ENCODE results near the gene MGAT4B. TPM values are rescaled to one million over a fixed set of nuclear protein-coding genes. Genes with fewer than 3 reads are reported as not detected.

The MGAT4B gene
- total RNA-seq, 1 experiment from 2014 or later = 217 TPM

DNA sequence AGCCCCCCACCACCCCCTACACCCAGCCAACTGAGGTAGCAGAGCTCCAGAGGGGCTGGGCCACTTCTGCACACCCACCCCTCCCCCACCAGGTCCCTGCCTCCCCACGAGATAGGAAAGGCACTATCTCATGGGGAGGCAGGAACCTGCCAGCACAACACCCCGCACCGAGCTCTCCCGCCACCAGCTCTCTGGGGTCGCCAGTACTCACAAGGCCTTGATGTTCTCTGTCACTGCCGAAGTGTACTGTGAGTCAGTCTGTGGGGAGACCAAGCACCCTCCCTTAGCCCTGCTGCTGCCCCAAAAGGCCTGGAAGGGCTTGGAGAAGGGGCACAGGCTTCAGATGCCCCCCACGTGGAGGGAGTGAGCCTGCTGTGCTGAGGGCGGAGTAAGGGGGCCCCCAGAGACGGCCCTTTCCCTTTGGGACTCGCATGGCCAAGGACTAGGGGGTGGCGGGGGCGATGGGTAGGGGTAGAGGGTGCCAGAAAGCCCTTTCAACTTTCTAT is 5.9 kb downstream of the MGAT4B start:
- POLR2A ChIA-PET = no interaction called here
- CTCF ChIA-PET = no interaction called here

GRCh38 chr5:179800071-179800695 is 6.5 kb downstream of the MGAT4B start:
- CTCF ChIA-PET = no interaction called here
- peaks cover 20% of the 10 kb centered on the region for H3K4me1 Mint-ChIP-seq (ENCODE audit: low read depth, unreplicated experiment)

More for the DNA sequence above, 5.9 kb downstream of the MGAT4B start:
- Mint-ChIP-seq H3K9me3 (ENCODE audit: unreplicated experiment) (no peaks in the 10 kb centered on the region), H3K4me1 (ENCODE audit: low read depth, unreplicated experiment) (peaks cover 20% of the 10 kb centered on the region), H3K4me3 (ENCODE audit: unreplicated experiment) (no peak overlapping the region), H3K36me3 (ENCODE audit: insufficient read depth, unreplicated experiment) (peaks cover 81% of the 10 kb centered on the region), H3K27me3 (ENCODE audit: insufficient read depth, unreplicated experiment) (no peaks in the 10 kb centered on the region), H3K27ac (ENCODE audit: unreplicated experiment) (no peak overlapping the region)
- H3K9me3 ChIP-seq = no peaks in the 10 kb centered on the region
- intact Hi-C loops (cut with micrococcal nuclease; ENCODE audit: unreplicated experiment) = no loop called here
- H3K36me3 ChIP-seq (ENCODE audit: control insufficient read depth, insufficient read depth, low read length) = peaks cover 10% of the 10 kb centered on the region
- no peak overlapping the region for H3K4me3 ChIP-seq (ENCODE audit: low read depth, low read length)
- no peak for DNase-seq
- BruUV-seq (replicated peaks) = no TSS peak
- TF ChIP-seq, protein P1, sequence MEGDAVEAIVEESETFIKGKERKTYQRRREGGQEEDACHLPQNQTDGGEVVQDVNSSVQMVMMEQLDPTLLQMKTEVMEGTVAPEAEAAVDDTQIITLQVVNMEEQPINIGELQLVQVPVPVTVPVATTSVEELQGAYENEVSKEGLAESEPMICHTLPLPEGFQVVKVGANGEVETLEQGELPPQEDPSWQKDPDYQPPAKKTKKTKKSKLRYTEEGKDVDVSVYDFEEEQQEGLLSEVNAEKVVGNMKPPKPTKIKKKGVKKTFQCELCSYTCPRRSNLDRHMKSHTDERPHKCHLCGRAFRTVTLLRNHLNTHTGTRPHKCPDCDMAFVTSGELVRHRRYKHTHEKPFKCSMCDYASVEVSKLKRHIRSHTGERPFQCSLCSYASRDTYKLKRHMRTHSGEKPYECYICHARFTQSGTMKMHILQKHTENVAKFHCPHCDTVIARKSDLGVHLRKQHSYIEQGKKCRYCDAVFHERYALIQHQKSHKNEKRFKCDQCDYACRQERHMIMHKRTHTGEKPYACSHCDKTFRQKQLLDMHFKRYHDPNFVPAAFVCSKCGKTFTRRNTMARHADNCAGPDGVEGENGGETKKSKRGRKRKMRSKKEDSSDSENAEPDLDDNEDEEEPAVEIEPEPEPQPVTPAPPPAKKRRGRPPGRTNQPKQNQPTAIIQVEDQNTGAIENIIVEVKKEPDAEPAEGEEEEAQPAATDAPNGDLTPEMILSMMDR (IDR thresholded peaks at IDR 0.05; ENCODE audit: insufficient read depth in 1 of 2, low read depth in 1 of 2, low read length in 1 of 2, severe bottlenecking in 1 of 2, unreplicated experiment in 1 of 2) = no peak
- peaks cover 25% of the 10 kb centered on the region for H3K4me1 ChIP-seq
- no peaks in the 10 kb centered on the region for H3K27me3 ChIP-seq (replicated peaks; ENCODE audit: control insufficient read depth, insufficient read depth, low read length)

GRCh38 chr5:179799644-179799973 is 7.1 kb downstream of the MGAT4B start:
- Histone ChIP-seq H3K4me3 (ENCODE audit: low read depth, low read length) (no peak overlapping the region), H3K27me3 (replicated peaks; ENCODE audit: control insufficient read depth, insufficient read depth, low read length) (no peaks in the 10 kb centered on the region), H3K9me3 (no peaks in the 10 kb centered on the region), H3K4me1 (peaks cover 21% of the 10 kb centered on the region), H3K36me3 (ENCODE audit: control insufficient read depth, insufficient read depth, low read length) (peaks cover 10% of the 10 kb centered on the region)
- Mint-ChIP-seq H3K4me3 (ENCODE audit: unreplicated experiment) (no peak overlapping the region), H3K27me3 (ENCODE audit: insufficient read depth, unreplicated experiment) (no peaks in the 10 kb centered on the region), H3K36me3 (ENCODE audit: insufficient read depth, unreplicated experiment) (peaks cover 83% of the 10 kb centered on the region), H3K27ac (ENCODE audit: unreplicated experiment) (no peak overlapping the region), H3K9me3 (ENCODE audit: unreplicated experiment) (no peaks in the 10 kb centered on the region), H3K4me1 (ENCODE audit: low read depth, unreplicated experiment) (peaks cover 15% of the 10 kb centered on the region)
- CTCF ChIA-PET = no interaction called here
- BruUV-seq (replicated peaks) = no TSS peak
- TF ChIP-seq, protein P1 (IDR thresholded peaks at IDR 0.05; ENCODE audit: insufficient read depth in 1 of 2, low read depth in 1 of 2, low read length in 1 of 2, severe bottlenecking in 1 of 2, unreplicated experiment in 1 of 2) = no peak
- DNase-seq = no peak
- intact Hi-C loops (cut with micrococcal nuclease; ENCODE audit: unreplicated experiment) = loop anchor here (10.0 kb wide), 1 partner anchor 125 kb away; no protein-coding TSS in a partner anchor
- POLR2A ChIA-PET = no interaction called here

More at GRCh38 chr5:179800071-179800695, 6.5 kb downstream of the MGAT4B start:
- H3K36me3 Mint-ChIP-seq (ENCODE audit: insufficient read depth, unreplicated experiment) = peaks cover 83% of the 10 kb centered on the region
- Histone ChIP-seq H3K9me3 (no peaks in the 10 kb centered on the region), H3K27me3 (replicated peaks; ENCODE audit: control insufficient read depth, insufficient read depth, low read length) (no peaks in the 10 kb centered on the region), H3K4me1 (peaks cover 23% of the 10 kb centered on the region), H3K36me3 (ENCODE audit: control insufficient read depth, insufficient read depth, low read length) (peaks cover 10% of the 10 kb centered on the region), H3K4me3 (ENCODE audit: low read depth, low read length) (no peak overlapping the region)
- intact Hi-C loops (cut with micrococcal nuclease; ENCODE audit: unreplicated experiment) = no loop called here
- H3K27me3 Mint-ChIP-seq (ENCODE audit: insufficient read depth, unreplicated experiment) = no peaks in the 10 kb centered on the region
- no peak overlapping the region for H3K4me3 Mint-ChIP-seq (ENCODE audit: unreplicated experiment)
- no peaks in the 10 kb centered on the region for H3K9me3 Mint-ChIP-seq (ENCODE audit: unreplicated experiment)
- POLR2A ChIA-PET = no interaction called here
- TF ChIP-seq, protein P1 (IDR thresholded peaks at IDR 0.05; ENCODE audit: insufficient read depth in 1 of 2, low read depth in 1 of 2, low read length in 1 of 2, severe bottlenecking in 1 of 2, unreplicated experiment in 1 of 2) = no peak
- BruUV-seq (replicated peaks) = no TSS peak
- no peak overlapping the region for H3K27ac Mint-ChIP-seq (ENCODE audit: unreplicated experiment)
- no peak for DNase-seq
